HG02943 (cell line): ENCODE results near the gene PYGB.
"Not testable (repeated sequence)": the region's sequence is repeated elsewhere in the genome, so short reads cannot be mapped to it uniquely, and the experiment has no call there.

Experiments
- ATAC-seq: cut with Tn5 transposase; IDR thresholded peaks from one replicate; pipeline ENCODE4 v1.9.1; 2021; ENCODE audit warnings: mild to moderate bottlenecking, low read depth, moderate library complexity; ENCODE audit not compliant: unreplicated experiment

The PYGB gene

DNA sequence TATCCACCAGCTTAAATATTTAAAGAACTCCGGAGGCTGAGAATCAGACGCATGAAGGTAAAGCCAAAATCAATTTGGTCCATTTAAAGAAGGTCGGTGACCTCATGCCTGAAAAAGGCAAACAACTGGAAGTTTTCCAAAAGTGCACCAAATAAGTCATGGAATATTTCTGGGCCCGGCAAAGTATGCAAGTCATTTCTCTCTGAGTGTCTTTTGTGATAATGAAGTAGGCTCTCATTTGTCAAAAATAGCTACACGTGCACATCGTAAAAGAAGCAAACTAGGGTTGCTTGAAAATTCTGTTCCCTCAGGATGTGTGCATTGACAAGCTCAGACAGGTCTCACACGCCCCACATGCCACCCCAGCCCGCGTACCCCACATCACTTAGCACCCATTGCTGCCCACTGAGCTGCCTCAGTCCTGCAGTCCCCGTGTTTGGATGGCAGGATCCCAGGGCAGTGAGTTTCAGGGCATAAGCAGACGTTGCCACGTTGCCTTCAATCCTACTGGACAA lies 20.5 kb upstream of the PYGB start:
- no peak for ATAC-seq

DNA sequence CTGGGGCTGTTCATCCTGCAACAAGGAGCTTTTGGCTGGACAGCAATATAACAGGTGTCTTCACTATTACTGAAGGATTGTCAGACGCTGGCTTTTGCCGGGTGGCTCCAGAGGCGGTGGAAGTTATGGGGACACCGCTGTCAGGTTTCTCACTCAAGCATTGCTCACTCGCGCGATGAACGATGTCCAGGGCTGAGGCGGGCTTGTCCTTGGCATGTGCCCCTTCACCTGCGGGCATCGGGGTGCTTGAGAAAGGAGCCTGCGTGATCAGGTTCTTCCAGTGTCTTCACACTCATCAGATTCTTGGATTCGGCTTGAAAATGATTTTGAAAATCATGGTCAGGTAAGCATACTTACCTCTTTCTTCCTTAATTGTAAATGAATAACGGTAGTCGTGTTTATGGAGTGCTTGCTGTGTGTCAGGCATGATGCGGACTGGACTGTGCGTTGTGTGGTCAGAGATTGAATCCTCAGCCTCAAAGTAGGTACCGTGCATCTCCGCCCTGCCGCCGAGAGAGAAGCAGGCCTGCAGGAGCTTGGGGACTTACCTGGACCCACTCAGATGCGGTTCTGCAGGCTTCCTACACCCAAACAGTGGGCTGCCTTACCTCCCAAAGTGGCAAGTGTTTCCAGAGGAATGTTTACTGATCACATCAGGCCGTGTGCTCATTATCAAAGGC lies 18.3 kb upstream of the PYGB start:
- peak; percentile 14 for ATAC-seq

DNA sequence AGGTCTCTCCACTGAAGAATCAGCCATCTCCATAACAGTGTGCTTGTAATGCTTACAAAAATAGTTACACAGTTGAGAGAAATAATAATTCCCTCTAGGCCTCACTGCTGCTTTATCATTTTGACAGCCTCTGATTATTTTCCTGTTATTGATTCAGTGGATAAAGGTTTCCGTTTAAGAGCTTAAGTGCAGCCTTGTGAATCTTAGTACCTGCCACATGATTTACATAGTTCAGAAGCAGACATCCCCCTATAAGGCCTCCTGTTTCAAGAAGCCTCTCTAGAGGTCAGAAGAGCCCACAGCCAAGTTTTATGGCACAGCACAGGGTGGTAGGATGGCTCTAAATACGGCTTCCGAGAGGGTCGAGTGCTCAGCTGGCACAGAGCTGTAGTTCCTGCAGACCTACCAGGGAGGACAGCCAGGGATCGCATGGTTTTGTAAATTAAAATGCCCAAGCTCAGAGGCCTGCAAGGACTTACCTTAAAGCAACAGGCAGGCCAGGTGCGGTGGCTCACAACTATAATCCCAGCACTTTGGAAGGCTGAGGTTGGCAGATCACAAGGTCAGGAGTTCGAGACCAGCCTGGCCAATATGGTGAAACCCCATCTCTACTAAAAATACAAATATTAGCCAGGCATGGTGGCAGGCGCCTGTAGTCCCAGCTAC lies 17.6 kb upstream of the PYGB start:
- peak; percentile 82 for ATAC-seq

DNA sequence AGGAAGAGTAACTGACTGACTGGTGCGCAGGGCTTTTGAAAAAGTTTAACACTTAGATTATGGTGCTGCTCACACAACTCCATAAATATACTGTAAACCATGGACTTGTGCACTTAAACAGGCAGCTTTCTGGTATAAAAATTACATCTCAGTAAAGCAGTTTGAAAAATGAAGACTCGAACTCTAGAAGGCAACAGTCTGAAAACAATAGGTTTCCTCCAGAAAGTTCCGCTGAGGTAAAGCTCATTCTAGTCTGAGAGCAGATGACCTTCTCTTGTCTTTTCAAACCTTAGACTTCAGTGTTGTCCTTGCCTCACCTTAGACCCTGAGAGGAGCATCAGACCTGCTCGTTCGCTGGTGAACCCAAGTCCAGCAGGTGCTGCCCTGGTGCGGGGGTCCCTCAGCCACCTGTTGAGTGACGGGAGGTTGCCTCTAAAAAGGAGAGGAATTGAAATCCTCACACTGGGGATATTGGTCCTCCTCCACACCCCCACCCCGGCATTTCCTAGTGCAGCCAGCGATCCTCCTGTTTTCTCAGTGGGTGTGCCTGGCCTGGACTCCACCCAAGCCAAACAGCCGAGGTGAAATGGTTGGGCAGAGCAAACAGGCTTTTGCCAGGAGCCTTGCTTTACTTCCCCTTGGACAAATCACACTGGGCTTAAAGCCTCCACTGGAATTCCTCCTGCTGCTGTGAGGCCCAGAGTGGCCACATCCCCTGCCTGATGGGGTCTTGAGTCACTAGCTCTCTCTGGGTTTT lies 14.7 kb upstream of the PYGB start:
- ATAC-seq: no peak

DNA sequence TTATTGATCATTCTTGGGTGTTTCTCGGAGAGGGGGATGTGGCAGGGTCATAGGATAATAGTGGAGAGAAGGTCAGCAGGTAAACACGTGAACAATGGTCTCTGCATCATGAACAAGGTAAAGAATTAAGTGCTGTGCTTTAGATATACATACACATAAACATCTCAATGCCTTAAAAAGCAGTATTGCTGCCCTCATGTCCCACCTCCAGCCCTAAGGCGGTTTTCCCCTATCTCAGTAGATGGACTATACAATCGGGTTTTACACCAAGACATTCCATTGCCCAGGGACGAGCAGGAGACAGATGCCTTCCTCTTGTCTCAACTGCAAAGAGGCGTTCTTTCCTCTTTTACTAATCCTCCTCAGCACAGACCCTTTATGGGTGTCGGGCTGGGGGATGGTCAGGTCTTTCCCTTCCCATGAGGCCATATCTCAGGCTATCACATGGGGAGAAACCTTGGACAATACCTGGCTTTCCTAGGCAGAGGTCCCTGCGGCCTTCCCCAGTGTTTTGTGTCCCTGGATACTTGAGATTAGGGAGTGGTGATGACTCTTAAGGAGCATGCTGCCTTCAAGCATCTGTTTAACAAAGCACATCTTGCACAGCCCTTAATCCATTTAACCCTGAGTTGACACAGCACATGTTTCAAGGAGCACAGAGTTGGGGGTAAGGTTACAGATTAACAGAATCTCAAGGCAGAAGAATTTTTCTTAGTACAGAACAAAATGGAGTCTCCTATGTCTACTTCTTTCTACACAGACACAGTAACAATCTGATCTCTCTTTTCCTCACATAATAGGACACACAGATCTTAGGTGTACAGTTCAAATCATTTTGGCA lies 13.7 kb upstream of the PYGB start:
- ATAC-seq: not testable (repeated sequence)

DNA sequence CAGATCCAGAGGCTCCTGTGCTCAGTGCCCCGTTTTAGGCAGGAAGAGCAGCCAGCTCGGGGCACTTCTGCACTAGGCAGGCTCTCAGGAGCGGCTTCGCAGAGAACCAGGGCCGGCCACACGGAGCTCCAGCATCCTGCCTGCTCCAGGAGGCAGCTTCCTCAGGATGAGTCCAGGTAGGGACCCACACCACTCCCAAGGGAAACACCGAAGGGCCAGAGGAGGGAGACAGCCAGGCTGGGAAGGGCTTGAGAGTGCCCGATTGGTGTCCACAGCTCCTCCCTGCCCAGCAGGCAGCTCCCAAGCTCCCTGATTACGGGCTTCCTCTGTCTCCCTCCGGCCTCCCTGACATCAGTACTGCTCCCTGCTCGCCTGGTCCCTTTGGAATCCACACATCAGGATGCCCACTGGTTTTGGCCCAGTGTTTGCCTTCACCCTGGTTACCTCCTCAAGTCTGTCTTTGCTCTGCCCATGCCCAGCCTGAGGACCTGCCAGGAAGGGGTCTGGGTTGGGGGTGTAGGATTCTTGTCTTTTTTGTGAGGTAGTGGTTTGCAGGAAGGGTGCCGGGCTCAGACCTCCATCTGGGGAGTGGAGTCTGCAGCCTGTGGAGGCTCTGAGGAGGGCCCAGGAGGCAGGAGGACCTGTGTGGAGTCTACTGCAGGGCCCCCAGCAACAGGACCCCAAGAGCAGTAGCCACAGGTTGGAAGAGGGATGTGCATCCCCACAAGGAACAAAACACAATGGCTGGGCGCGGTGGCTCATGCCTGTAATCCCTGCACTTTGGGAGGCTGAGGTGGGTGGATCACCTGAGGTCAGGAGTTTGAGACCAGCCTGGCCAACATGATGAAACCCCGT lies 11.2 kb upstream of the PYGB start:
- no peak for ATAC-seq

DNA sequence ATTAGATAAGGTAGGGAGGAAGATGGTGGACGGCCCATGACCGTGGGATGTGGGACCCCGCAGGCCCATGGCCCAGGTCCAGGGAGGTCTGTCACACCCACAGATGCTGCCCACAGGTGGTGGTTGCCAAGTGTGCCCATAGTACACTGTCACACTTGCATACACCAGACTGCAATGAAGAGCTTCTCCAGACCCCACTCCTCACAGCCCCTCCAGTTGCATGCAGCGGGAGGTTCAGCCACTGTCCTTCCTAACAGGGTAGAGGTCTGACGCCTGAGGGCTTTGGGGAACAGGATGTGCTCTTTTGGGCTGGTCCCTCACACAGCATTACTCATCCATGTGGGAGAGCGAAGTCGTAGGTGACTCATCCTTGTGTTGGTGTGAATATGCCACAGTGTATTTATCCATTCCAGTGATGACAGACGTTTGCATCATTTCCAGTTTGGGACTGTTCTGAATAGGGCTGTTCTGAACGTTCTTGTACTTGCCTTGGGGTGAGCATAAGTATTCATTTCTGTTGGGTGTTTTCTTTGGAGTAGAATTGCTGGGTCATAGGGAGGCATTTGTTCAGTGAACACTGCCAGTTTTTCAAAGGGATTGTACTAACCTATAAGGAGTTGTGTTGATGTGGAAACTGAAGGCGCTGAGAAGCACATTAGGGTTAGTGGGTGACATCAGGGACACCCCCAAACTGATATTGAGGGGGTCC lies 10.1 kb upstream of the PYGB start:
- ATAC-seq: no peak

DNA sequence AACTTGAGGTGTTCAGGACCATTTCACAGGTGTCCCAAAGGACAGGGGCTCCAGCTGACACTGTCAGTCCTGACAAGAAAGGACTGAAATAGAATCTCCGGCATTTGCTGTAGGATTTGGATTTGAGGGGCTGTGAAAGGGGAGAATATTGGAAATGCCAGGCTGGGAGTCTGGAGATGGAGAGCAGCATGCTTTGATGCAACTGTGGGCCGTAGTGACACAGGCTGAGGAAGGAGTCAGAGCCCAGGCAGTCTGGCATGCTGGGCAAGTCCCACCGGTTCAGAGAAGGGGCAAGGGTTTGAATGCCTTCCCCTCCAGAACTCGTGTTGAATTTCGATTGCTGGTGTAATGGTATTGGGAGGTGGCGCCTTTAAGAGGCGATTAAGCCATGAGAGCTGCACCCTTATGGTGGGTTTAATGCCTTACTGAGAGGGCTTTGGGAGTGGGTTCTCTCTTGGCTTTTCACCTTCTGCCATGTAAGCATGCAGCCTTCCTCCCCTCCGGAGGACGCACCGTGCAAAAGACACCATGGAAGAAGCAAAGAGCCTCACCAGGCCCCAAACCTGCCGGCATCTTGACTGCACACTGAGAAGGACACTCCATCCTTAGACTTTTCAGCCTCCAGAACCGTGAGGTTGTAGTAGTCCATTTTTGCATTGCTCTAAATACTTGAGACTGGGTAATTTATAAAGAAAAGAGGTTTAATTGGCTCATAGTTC lies 9.4 kb upstream of the PYGB start:
- ATAC-seq: no peak

DNA sequence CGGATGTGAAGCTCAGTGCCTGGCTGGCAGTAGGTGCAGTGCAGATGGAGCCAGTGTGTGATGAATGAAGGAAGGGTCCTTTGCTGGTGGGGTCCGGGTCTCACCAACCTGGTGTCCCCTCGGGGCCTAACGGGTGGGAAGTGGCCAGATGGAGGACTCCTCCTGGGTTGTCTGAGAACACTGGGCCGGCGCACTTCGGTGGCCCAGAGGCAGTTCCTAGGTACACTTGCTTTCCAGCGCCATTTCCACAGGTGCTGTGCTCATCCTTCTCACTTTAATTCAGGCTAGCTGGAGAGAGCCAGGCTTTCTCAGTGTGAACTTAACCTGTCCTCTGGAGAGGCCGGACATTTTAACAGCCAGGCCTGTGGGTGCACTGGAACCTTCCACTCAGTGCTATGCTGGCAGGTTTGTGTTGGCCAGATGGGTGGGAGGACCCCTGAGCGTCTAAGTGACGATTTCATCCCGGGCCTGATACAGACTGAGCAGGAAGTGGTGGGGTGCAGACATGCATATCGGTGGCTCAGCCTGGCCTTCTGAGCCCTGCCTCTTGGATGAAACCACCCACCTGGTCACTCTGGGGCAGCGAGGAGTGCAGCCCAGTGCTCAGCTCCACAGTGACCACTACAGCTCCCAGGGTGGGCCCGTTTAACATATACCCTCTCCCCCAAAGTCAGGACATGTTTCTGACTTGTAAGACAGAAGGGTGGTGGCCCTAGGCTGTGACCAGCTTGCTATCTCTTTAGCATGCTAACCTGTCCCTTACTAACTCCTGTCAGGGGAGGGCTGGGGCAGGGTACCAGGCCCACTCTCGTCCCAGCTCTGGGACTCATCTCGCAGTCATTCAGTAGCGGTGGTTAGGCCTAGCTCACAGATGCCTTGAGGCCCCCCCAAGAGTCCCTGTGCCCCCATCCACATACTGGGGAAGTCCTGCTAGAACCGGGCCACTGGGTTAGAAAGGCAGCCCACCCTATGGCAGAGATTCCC lies 8.2 kb upstream of the PYGB start:
- ATAC-seq: no peak

DNA sequence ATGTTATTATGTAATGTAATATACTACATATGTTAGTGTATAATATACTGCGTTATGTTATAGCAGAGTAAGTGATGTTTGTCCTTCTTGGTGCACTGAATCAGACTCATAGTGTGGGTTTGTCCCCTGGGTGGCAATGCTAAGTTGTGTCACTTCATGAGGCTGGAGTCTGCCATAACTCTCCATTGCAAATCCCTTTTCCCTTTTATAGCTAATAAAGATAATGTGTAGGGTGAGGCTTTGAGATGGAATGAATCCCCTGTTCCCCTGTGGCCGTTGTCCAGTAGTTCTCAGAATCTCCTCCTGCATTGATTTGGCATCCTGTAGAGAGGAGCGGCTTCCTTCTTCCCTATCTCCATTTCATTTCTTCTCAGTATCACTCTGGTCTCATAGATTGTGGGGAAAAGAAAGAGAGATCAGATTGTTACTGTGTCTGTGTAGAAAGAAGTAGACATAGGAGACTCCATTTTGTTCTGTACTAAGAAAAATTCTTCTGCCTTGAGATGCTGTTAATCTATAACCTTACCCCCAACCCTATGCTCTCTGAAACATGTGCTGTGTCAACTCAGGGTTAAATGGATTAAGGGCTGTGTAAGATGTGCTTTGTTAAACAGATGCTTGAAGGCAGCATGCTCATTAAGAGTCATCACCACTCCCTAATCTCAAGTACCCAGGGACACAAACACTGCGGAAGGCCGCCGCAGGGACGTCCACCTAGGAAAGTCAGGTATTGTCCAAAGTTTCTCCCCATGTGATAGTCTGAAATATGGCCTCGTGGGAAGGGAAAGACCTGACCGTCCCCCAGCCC lies 6.8 kb upstream of the PYGB start:
- not testable (repeated sequence) for ATAC-seq

DNA sequence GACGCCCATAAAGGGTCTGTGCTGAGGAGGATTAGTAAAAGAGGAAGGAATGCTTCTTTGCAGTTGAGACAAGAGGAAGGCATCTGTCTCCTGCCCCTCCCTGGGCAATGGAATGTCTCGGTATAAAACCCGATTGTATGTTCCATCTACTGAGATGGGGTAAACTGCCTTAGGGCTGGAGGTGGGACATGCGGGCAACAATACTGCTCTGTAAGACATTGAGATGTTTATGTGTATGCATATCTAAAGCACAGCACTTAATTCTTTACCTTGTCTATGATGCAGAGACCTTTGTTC lies 6.3 kb upstream of the PYGB start:
- not testable (repeated sequence) for ATAC-seq

DNA sequence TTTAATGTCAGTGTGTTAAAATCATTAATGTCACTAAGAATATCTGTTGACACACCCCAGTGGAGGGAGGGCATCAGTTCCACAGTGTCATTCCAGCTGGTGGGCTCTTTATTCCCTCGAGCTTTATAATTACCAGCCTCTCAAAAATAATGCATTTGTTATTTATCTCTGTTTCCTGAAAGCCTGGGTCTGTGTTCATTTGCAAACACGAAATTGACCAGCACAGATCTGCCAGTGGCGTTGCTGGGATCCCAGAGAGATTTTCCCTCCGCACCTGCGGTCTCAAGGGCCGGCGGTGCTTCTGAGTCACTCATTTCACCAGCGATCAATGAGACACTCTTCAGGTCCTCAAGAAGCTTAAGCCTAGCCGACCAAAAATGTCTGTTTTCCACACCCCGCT lies 5.7 kb upstream of the PYGB start:
- ATAC-seq: no peak

DNA sequence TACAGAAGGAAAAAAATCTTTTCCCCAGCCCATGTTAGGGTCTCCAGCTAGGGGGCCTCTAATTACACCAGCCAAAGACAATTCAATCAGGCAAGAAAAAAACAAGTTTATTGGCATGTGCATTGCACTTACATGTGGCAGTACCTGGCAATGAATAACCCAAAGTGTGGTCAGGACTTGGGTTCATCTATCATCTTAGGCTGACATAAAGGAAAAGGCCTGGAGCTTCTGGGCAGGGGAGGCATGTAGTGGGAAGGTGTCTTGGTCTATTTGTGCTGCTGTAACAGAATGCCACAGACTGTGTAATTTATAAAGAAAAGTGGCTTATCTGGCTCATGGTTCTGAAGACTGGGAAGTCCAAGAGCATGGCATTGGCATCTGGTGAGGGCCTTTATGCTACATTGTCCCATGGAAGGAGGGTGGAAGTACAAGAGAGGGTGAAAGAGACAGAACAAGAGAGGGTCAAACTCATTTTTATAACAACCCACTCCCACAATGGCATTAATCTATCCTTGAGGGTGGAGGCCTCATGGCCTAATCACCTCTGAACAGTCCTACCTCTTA lies 4.4 kb upstream of the PYGB start:
- ATAC-seq: no peak

DNA sequence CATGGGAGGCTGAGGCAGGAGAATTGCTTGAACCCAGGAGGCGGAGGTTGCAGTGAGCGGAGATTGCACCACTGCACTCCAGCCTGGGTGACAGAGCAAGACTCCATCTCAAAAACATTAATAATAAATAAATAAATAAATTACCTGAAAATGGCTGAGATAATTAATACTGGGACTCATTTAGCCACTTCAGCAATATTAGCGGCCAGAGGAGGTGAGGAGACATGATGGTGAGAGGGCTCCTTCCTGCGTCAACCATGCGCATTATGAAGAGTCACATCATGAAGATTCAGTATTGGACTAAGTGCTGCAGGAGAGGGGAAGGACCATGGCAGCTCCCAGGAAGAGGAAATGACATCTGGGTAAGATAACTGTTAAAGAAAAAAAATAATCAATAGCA lies 2.9 kb upstream of the PYGB start:
- no peak for ATAC-seq

DNA sequence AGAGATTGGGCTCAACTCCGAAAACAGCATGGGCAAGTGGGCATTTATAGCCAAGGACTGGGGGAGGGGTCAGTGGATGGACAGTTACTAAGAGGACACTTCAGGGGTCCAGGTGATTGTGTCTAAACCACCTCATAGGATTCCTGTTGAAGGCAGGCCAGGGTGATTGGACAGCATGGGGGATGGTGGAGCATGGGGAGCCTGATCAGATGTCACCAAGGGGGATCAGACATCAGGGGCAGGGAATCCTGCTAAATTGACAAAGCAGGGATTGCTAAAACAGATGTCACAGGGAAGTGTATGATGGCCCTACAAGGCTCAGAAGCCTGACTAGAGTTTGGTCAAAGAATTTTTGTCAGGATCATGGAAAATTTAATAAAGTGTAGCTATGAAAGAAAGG lies 2.4 kb upstream of the PYGB start:
- ATAC-seq: no peak
